Fibroblast of pulmonary artery (primary cell): ENCODE measurements around the gene SLC34A1.

Source experiments
- DNase-seq: peaks from one replicate; pipeline ENCODE4 v3.0.0-alpha.2; 2010; ENCODE audit warnings: low read depth
- H3K4me3 ChIP-seq: replicated peaks from 2 replicates; pipeline ENCODE4 v1.5.1; 2011; ENCODE audit warnings: low read depth, mild to moderate bottlenecking, control low read depth, low read length, moderate library complexity
- CTCF ChIP-seq: IDR thresholded peaks from 2 replicates; pipeline ENCODE4 v1.5.1; 2011; ENCODE audit warnings: mild to moderate bottlenecking, control low read depth, low read length, inconsistent platforms; ENCODE audit errors: missing control alignments

The SLC34A1 gene

GRCh38 chr5:177445917-177446199, 61.6 kb downstream of the SLC34A1 start:
- no peak for TF ChIP-seq CTCF
- DNase-seq: no peak
- peak overlapping the region; percentile 60 for H3K4me3 ChIP-seq

- H3K4me3 ChIP-seq: peak within 1 kb of the TSS; percentile 60
- DNase-seq: peak; percentile 59
- TF ChIP-seq CTCF: no peak
Observed at GRCh38 chr5:177446200-177447065, 62.2 kb downstream of the SLC34A1 start, which contains the start of gene PRR7. PRR7 (plus strand) TSS chr5:177446814; CDS start chr5:177455068, 8,254 bp downstream.

GRCh38 chr5:177447066-177447610, 62.9 kb downstream of the SLC34A1 start:
- peak; percentile 36 for DNase-seq
- peak overlapping the region; percentile 60 for H3K4me3 ChIP-seq
- no peak for TF ChIP-seq CTCF

- H3K4me3 ChIP-seq: peak overlapping the region; percentile 60
- peak; percentile 74 for DNase-seq
- no peak for TF ChIP-seq CTCF
Observed at GRCh38 chr5:177447611-177448243, 63.5 kb downstream of the SLC34A1 start.
